ENCODE data around the gene HSPA4. TPM values are rescaled to one million over a fixed set of nuclear protein-coding genes. Genes with fewer than 3 reads are reported as not detected.

HSPA4 gene
- total RNA-seq, 2 donors from 2014 or later = 245 to 287 TPM

DNA sequence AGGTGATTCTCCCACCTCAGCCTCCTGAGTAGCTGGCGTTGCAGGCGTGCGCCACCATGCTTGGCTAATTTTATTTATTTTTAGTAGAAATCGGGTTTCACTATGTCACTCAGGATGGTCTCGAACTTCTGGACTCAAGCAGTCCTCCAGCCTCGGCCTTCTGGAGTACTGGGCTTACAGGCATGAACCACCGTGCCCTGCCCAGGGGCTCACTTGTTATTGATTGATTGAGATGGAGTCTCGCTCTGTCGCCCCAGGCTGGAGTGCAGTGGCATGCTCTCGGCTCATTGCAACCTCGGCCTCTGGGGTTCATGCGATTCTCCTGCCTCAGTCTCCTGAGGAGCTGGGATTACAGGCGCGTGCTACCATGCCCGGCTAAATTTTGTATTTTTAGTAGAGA is 1.6 kb downstream of the HSPA4 start:
- H3K27me3 ChIP-seq (ENCODE audit: control insufficient read depth, insufficient read depth, low read length, poor library complexity, severe bottlenecking) = no peaks in the 10 kb centered on the region
- H3K9ac ChIP-seq (ENCODE audit: extremely low read depth, low read length, poor library complexity, severe bottlenecking) = peak overlapping the region; percentile 100
- H3K27ac ChIP-seq (ENCODE audit: low read depth, low read length) = no peak overlapping the region
- H3K4me3 ChIP-seq (ENCODE audit: low read length) = peak overlapping the region; percentile 98
- H3K4me1 ChIP-seq (ENCODE audit: control insufficient read depth, insufficient read depth, low read length) = peaks cover 12% of the 10 kb centered on the region
- peak overlapping the region; percentile 95 for H3K4me3 Mint-ChIP-seq
- WGBS, 2 experiments (ENCODE audit: insufficient coverage in 1 of 2, insufficient read length in 1 of 2) = 88 to 97% methylated on average over 14 to 15 of the region's 15 CpGs
- H3K27me3 Mint-ChIP-seq (ENCODE audit: insufficient read depth) = no peaks in the 10 kb centered on the region
- peaks cover 5% of the 10 kb centered on the region for H3K36me3 ChIP-seq (ENCODE audit: control insufficient read depth, insufficient read depth, low read length)
- no peaks in the 10 kb centered on the region for H3K9me3 Mint-ChIP-seq
- DNase-seq = no peak
- H3K9me3 ChIP-seq (ENCODE audit: control insufficient read depth, low read length) = no peaks in the 10 kb centered on the region
- H3K36me3 Mint-ChIP-seq (ENCODE audit: low read depth) = peaks cover 13% of the 10 kb centered on the region
- H3K4me1 Mint-ChIP-seq = peaks cover 29% of the 10 kb centered on the region
- H3K27ac Mint-ChIP-seq = peak overlapping the region; percentile 100
- TF ChIP-seq, protein P1, sequence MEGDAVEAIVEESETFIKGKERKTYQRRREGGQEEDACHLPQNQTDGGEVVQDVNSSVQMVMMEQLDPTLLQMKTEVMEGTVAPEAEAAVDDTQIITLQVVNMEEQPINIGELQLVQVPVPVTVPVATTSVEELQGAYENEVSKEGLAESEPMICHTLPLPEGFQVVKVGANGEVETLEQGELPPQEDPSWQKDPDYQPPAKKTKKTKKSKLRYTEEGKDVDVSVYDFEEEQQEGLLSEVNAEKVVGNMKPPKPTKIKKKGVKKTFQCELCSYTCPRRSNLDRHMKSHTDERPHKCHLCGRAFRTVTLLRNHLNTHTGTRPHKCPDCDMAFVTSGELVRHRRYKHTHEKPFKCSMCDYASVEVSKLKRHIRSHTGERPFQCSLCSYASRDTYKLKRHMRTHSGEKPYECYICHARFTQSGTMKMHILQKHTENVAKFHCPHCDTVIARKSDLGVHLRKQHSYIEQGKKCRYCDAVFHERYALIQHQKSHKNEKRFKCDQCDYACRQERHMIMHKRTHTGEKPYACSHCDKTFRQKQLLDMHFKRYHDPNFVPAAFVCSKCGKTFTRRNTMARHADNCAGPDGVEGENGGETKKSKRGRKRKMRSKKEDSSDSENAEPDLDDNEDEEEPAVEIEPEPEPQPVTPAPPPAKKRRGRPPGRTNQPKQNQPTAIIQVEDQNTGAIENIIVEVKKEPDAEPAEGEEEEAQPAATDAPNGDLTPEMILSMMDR (conservative IDR thresholded peaks at IDR 0.05) = no peak

DNA sequence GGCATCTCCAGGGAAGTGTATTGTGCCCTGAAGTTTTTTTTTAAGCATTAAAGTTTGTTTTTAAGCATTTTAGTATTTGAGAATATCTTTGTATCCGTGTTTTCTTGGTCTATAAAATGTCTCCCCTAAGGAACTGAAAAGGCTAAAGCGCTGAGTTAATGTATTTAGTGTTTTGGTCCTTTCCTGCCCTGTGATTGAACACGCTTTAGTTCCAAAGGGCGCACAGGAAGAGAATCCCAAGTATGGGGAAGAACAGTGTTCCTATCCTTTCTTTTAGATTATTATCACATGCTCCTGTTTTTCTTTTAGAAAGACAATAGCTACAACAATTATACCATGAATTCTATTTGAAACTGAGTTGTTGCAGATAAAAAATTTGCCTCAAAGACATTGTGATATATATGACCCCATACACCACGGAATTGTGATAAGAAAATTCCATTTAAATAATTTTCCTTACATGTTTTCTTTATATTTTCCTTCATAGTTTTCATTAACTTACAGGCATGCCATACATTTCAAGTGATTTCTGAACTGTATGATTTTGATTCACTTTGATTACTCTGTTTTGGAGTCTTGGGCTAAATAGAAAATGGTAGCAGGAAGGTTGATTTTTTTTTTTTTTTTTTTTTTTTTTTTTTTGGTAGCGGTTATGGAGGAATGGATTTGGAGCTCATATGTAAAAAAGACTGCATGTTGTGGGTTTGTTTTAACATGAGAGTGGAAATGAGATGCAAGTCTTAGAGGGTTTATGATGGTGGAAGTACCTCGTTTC is 3.1 kb downstream of the HSPA4 start:
- Mint-ChIP-seq H3K27me3 (ENCODE audit: insufficient read depth) (no peaks in the 10 kb centered on the region), H3K4me1 (peaks cover 15% of the 10 kb centered on the region), H3K36me3 (ENCODE audit: low read depth) (peaks cover 13% of the 10 kb centered on the region), H3K27ac (no peak overlapping the region), H3K4me3 (peak overlapping the region; percentile 95), H3K9me3 (no peaks in the 10 kb centered on the region)
- no peaks in the 10 kb centered on the region for H3K27me3 ChIP-seq (ENCODE audit: control insufficient read depth, insufficient read depth, low read length, poor library complexity, severe bottlenecking)
- DNase-seq = no peak
- no peak overlapping the region for H3K9ac ChIP-seq (ENCODE audit: extremely low read depth, low read length, poor library complexity, severe bottlenecking)
- H3K9me3 ChIP-seq (ENCODE audit: control insufficient read depth, low read length) = no peaks in the 10 kb centered on the region
- peaks cover 6% of the 10 kb centered on the region for H3K4me1 ChIP-seq (ENCODE audit: control insufficient read depth, insufficient read depth, low read length)
- H3K27ac ChIP-seq (ENCODE audit: low read depth, low read length) = no peak overlapping the region
- TF ChIP-seq, protein P1 (conservative IDR thresholded peaks at IDR 0.05) = no peak
- 95 to 97% methylated on average over 3 to 7 of the region's 7 CpGs for WGBS, 2 experiments (ENCODE audit: insufficient coverage in 1 of 2, insufficient read length in 1 of 2)
- H3K36me3 ChIP-seq (ENCODE audit: control insufficient read depth, insufficient read depth, low read length) = peaks cover 5% of the 10 kb centered on the region
- H3K4me3 ChIP-seq (ENCODE audit: low read length) = peak overlapping the region; percentile 42

DNA sequence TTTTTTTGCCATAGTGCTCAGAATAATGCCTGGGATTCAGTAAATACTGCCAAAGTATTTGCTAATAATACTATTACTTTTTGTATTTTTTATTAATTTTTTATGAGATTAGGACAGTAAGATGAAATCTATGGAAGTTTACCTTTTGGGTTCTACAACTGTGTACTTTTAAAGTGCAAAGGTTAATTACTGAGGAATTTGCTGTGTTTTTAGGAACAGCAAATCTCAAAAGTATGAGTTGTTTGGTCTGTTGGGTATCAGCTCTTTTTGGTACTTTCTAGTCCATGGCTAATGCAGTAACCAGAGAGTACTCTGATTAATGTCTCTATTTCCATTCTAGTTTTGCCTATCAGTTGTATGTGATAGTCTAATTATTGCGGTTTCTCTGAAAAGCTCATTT is 5.1 kb downstream of the HSPA4 start:
- Histone ChIP-seq H3K27ac (ENCODE audit: low read depth, low read length) (no peak overlapping the region), H3K9ac (ENCODE audit: extremely low read depth, low read length, poor library complexity, severe bottlenecking) (no peak overlapping the region), H3K9me3 (ENCODE audit: control insufficient read depth, low read length) (no peaks in the 10 kb centered on the region), H3K27me3 (ENCODE audit: control insufficient read depth, insufficient read depth, low read length, poor library complexity, severe bottlenecking) (no peaks in the 10 kb centered on the region), H3K4me1 (ENCODE audit: control insufficient read depth, insufficient read depth, low read length) (no peaks in the 10 kb centered on the region), H3K4me3 (ENCODE audit: low read length) (no peak overlapping the region), H3K36me3 (ENCODE audit: control insufficient read depth, insufficient read depth, low read length) (peaks cover 5% of the 10 kb centered on the region)
- Mint-ChIP-seq H3K27me3 (ENCODE audit: insufficient read depth) (no peaks in the 10 kb centered on the region), H3K9me3 (no peaks in the 10 kb centered on the region), H3K36me3 (ENCODE audit: low read depth) (peaks cover 15% of the 10 kb centered on the region), H3K4me3 (no peak overlapping the region), H3K4me1 (peaks cover 6% of the 10 kb centered on the region), H3K27ac (no peak overlapping the region)
- WGBS, 2 experiments (ENCODE audit: insufficient coverage in 1 of 2, insufficient read length in 1 of 2) = 100% methylated on average over 1 of the region's 1 CpG
- TF ChIP-seq, protein P1 (conservative IDR thresholded peaks at IDR 0.05) = no peak
- DNase-seq = no peak

Measured in endodermal cell (in vitro differentiated cells).